HG03064 (cell line): ENCODE results near the gene RBM42.

Experiments
- ATAC-seq: cut with Tn5 transposase; IDR thresholded peaks from one replicate; pipeline ENCODE4 v1.9.1; 2021; ENCODE audit warnings: low read depth; ENCODE audit not compliant: unreplicated experiment

Gene RBM42

GRCh38 chr19:35619290-35619923, 9.4 kb upstream of the RBM42 start:
- ATAC-seq, result no peak

DNA sequence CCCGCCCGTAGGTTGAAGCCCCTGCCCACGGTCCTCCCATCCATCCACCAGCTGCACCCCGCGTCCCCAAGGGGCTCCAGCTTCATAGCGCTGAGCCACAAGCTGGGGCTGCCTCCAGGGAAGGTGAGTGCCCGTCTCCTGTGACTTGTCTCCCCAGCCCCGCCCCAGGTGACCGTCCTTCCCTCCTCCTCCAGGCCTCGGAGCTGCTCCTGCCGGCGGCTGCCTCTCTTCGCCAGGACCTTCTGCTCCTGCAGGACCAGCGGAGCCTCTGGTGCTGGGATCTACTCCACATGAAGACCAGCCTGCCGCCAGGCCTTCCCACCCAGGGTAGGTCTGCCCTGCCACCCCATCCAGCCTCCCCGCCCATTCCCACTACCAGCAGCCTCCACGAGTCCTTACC, 8.8 kb upstream of the RBM42 start:
- no peak for ATAC-seq

DNA sequence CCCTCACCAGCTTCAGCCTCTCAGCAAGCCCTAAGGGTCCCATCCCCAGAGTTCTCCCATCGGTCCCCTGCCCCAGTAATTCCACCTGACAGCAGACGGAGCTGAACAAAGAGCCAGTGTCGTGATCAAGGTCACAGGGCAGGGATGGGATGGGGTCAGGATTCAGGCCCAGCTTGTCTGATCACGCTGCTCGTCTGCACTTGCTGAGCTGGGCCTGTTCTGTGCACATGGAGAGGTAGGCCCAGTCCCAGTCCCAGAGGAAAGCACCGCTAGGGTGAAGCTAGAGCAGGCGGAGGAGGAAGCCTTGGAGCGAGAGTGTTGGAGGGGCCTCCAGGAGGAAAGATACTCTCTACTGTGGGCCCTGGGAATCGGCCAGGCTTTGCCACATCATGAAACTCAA, 7.1 kb upstream of the RBM42 start:
- no peak for ATAC-seq

- no peak for ATAC-seq
Measured at GRCh38 chr19:35622750-35623149, 6.1 kb upstream of the RBM42 start.

- no peak for ATAC-seq
Measured at GRCh38 chr19:35623327-35624010, 5.4 kb upstream of the RBM42 start.

DNA sequence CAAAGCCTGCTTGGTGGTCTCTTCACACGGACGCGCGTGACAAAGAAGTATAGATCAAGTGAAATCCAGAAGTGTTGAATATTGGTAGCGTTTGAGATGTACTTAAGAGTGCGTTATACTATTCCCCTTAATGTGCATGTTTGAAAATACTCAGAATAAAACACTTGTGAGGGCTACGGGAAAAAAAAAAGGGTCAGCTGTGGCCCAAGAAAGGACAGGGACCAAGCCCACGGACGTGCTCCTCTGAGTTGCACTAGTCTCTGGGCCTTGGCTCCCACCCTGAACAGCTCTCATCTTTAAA, 622 bp upstream of the RBM42 start:
- peak; percentile 13 for ATAC-seq

DNA sequence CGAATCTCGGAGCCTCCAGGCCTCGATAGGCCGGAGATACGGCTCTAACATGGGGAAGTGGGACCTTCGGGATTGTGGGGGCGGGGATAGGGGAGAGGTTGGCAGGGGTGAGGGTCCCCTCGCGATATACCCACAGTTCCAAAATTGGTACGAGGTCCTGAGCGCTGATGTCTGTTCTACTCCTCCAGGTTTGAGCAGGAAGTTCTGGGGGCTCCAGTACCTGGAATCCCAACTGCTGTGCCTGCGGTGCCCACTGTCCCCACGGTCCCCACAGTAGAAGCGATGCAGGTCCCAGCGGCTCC, 447 bp downstream of the RBM42 start:
- ATAC-seq, result no peak

GRCh38 chr19:35633727-35634440, 5.0 kb downstream of the RBM42 start:
- no peak for ATAC-seq

- no peak for ATAC-seq
Measured at GRCh38 chr19:35636651-35637050, 7.8 kb downstream of the RBM42 start.

DNA sequence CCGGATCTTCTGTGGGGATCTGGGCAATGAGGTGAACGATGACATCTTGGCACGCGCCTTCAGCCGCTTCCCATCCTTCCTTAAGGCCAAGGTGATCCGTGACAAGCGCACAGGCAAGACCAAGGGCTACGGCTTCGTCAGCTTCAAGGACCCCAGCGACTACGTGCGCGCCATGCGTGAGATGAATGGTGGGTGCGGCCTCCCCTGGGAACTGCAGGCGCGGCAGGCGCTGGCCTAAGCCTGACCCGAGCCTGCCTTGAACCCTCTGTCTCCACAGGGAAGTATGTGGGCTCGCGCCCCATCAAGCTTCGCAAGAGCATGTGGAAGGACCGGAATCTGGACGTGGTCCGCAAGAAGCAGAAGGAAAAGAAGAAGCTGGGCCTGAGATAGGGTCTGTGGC, 8.3 kb downstream of the RBM42 start:
- ATAC-seq, result no peak

GRCh38 chr19:35639321-35639639, 10.4 kb downstream of the RBM42 start:
- ATAC-seq, result no peak

DNA sequence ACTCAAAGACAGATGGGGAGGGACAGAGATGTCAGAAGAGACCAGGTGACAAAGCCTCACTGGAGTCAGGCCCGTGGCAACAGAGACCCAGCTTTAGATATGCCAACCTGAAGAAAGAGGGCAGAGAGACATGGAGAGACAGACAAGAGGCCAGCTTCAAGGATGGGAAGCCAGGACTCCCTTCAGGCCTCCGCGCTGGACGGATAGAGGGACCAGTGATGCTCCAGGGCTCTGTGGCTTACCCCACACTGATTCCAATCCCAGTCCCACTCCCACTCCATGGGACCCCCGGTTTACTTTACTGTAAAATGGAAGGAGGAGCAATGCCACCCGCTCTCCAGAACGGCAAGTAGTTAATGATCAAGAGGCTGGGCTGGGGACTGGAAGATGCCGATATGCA, 11.0 kb downstream of the RBM42 start:
- no peak for ATAC-seq

- ATAC-seq, result no peak
Measured at GRCh38 chr19:35641515-35642151, 12.8 kb downstream of the RBM42 start, which contains the start of gene ETV2. ETV2 (plus strand) TSS chr19:35641745; CDS start chr19:35642461, 716 bp downstream.

DNA sequence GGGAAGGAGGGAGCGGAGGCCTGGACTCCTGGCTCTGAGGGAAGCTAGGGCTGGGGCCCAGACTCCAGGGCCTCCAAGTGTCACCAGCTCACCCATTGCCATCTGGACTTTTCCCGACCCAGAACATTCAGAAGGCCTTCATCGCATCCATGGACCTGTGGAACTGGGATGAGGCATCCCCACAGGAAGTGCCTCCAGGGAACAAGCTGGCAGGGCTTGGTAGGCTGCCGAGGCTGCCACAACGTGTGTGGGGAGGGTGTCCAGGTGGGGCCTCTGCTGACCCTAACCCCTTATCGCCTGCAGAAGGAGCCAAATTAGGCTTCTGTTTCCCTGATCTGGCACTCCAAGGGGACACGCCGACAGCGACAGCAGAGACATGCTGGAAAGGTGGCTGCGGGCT, 13.5 kb downstream of the RBM42 start:
- no peak for ATAC-seq

- no peak for ATAC-seq
Measured at GRCh38 chr19:35642798-35643254, 14.0 kb downstream of the RBM42 start.

DNA sequence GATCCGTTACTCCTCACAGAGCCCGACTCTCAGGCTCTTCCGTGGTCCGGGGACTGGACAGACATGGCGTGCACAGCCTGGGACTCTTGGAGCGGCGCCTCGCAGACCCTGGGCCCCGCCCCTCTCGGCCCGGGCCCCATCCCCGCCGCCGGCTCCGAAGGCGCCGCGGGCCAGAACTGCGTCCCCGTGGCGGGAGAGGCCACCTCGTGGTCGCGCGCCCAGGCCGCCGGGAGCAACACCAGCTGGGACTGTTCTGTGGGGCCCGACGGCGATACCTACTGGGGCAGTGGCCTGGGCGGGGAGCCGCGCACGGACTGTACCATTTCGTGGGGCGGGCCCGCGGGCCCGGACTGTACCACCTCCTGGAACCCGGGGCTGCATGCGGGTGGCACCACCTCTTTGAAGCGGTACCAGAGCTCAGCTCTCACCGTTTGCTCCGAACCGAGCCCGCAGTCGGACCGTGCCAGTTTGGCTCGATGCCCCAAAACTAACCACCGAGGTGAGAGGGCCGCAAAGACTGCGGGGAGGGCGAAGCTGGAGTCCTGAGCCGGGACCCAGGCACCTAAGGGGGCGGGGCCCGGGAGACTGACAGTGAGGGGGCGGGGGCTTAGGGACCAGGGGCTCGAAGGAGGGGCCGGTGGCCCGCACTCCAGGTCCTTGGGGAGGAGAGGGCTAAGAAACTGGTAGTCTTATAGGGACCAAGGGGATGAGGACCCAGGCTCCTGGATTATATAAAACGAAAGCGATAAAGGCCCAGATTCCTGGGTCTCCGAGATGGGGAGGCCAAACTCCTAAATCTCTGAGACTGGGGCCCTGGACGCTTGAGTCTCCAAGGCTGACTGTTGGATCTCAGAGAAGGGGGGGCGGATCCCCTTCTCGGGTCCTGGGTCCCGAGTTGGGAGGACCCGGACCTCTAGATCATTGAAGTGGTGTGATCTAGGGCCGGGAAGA, 14.7 kb downstream of the RBM42 start:
- peak; percentile 38 for ATAC-seq

DNA sequence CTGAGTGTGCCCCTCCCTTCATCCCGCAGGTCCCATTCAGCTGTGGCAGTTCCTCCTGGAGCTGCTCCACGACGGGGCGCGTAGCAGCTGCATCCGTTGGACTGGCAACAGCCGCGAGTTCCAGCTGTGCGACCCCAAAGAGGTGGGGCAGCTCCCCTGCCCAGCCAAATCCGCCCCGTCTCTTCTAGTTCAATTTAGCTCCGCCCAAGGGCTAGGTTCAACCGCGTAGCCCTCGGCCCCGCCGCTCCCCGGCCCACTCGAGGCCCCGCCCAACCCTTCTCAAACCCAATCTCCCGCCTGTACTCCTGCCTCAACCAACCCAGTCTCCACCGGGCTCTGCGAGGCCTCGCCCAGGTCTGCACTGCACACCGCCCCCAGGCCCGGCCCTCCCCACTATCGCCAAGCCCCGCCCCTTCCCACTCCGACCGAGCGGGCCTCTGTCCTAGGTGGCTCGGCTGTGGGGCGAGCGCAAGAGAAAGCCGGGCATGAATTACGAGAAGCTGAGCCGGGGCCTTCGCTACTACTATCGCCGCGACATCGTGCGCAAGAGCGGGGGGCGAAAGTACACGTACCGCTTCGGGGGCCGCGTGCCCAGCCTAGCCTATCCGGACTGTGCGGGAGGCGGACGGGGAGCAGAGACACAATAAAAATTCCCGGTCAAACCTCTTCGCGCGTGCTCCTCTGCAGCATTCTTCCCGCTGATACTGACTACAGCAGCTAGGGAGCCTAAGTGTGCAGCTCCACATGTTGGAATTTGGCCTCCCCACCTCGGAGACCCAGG, 15.6 kb downstream of the RBM42 start:
- peak; percentile 66 for ATAC-seq

DNA sequence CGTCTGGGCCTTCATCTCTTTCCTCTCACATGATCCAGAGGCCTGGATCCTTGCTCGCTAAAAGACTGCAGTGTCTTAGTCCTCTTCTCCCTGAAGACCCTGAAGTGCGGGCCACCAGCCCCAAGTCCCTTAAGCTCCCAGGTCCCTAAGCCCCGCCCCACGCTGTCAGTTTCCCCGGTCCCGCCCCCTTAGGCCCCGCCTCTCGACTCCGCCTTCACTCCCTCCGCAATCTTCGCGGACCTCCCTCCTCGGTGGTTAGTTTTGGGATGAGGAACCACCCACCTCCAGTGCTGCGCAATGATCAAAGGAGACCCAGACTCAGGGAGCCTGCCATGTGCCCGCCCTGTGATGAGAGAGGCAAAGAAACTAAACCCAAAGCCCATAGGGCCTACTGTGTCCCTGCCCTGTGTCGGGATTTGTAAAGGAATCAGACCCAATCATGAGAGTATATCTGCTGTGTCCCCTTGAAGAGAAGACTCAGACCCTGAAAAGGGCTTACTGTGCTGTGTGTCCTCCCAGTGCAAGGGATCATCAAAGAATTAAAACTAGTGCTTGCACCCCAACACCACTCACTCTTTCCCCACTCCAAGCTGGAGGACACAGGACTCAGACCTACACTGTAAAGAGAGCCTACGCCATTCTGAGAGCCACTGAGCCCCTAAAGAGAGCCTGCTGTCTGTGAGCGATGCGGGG, 16.3 kb downstream of the RBM42 start:
- no peak for ATAC-seq
